PC-9 (cell line): ENCODE results near the gene INPP5A. TPM values are rescaled to one million over a fixed set of nuclear protein-coding genes. Genes with fewer than 3 reads are reported as not detected.
"Not testable (repeated sequence)": the region's sequence is repeated elsewhere in the genome, so short reads cannot be mapped to it uniquely, and the experiment has no call there.

Experiments used
- BruUV-seq: library from RNA; stranded (reverse); fragments of 400-500 nt; replicated peaks from 2 replicates; lab custom pipeline; 2021; lab: Mats Ljungman, UMichigan
- CTCF ChIA-PET: fragments of 300-600 bp; sonication (Branson Sonifier 250); formaldehyde crosslinking; loops from one replicate; lab custom pipeline; 2022; ENCODE audit warnings: antibody characterized with exemption; lab: Charles Lee
- POLR2A ChIA-PET: fragments of 300-600 bp; sonication (Branson Sonifier 250); formaldehyde crosslinking; loops from one replicate; lab custom pipeline; 2022; ENCODE audit warnings: antibody characterized with exemption; ENCODE audit not compliant: unreplicated experiment; lab: Charles Lee
- DNase-seq, 2 experiments: peaks; one replicate each; pipeline versions ENCODE4 v3.0.0 to v3.0.0-alpha.2; 2015 to 2022; ENCODE audit warnings: mixed read lengths in 1 of 2
- H2AFZ ChIP-seq: fragments of 200-600 bp; sonication (generic); 2 replicates; pipeline ENCODE4 v1.8.1; 2017; ENCODE audit warnings: antibody characterized with exemption
- H3F3A ChIP-seq: fragments of 200-600 bp; sonication (generic); 2 replicates; pipeline ENCODE4 v1.8.1; 2017; ENCODE audit warnings: antibody characterized with exemption, mild to moderate bottlenecking, low read depth; ENCODE audit not compliant: insufficient read depth
- H3K27ac ChIP-seq: fragments of 200-600 bp; sonication (generic); 2 replicates; pipeline ENCODE4 v1.6.1; 2016; ENCODE audit warnings: mixed run types
- H3K27me3 ChIP-seq: fragments of 200-600 bp; sonication (generic); 2 replicates; pipeline ENCODE4 v1.6.1; 2016; ENCODE audit warnings: low read depth, mixed run types; ENCODE audit not compliant: insufficient read depth
- H3K36me3 ChIP-seq: fragments of 200-600 bp; sonication (generic); 2 replicates; pipeline ENCODE4 v1.6.1; 2016; ENCODE audit warnings: low read depth, mixed run types
- H3K4me1 ChIP-seq: fragments of 200-600 bp; sonication (generic); replicated peaks from 2 replicates; pipeline ENCODE4 v1.6.1; 2016; ENCODE audit warnings: mixed run types; ENCODE audit not compliant: insufficient read depth
- H3K4me2 ChIP-seq: fragments of 200-600 bp; sonication (generic); 2 replicates; pipeline ENCODE4 v1.6.1; 2017; ENCODE audit warnings: mixed run types
- H3K4me3 ChIP-seq: fragments of 200-600 bp; sonication (generic); 2 replicates; pipeline ENCODE4 v1.6.1; 2016; ENCODE audit warnings: mixed run types
- H3K79me2 ChIP-seq: fragments of 200-600 bp; sonication (generic); 2 replicates; pipeline ENCODE4 v1.6.1; 2017; ENCODE audit warnings: low read depth, mixed run types
- H3K9me2 ChIP-seq: fragments of 200-600 bp; sonication (generic); 2 replicates; pipeline ENCODE4 v1.8.1; 2017; ENCODE audit warnings: mild to moderate bottlenecking; ENCODE audit not compliant: insufficient read depth
- H3K9me3 ChIP-seq: fragments of 200-600 bp; sonication (generic); 2 replicates; pipeline ENCODE4 v1.8.1; 2016; ENCODE audit warnings: low read depth; ENCODE audit not compliant: insufficient read depth
- H4K20me1 ChIP-seq: fragments of 200-600 bp; sonication (generic); 2 replicates; pipeline ENCODE4 v1.8.1; 2017; ENCODE audit not compliant: insufficient read depth
- CTCF ChIP-seq: fragments of 200-600 bp; sonication (generic); conservative IDR thresholded peaks from 2 replicates; pipeline ENCODE4 v1.6.1; 2017; ENCODE audit warnings: mixed run types, antibody characterized with exemption, mild to moderate bottlenecking, moderate library complexity
- EZH2 ChIP-seq: fragments of 200-600 bp; sonication (generic); IDR thresholded peaks from 2 replicates; pipeline ENCODE4 v1.8.0; 2017; ENCODE audit warnings: antibody characterized with exemption, low read depth
- intact Hi-C: fragments of 100-400 bp; cut with micrococcal nuclease; formaldehyde crosslinking; loops from one replicate; pipeline ENCODE4 v1.10.0; 2022; ENCODE audit not compliant: unreplicated experiment
- total RNA-seq: library from RNA; stranded (reverse); gene quantifications from 2 replicates; pipeline ENCODE4 v1.2.3, GENCODE V29; 2021

Gene INPP5A
- total RNA-seq, 1 experiment from 2014 or later = 18.4 TPM

- POLR2A ChIA-PET = no interaction called here
- Histone ChIP-seq H3K4me3 (no peak overlapping the region), H3K27ac (no peak overlapping the region), H3K4me2 (no peak overlapping the region), H3F3A (no peaks in the 10 kb centered on the region), H3K36me3 (no peaks in the 10 kb centered on the region), H3K9me3 (no peaks in the 10 kb centered on the region), H3K27me3 (no peaks in the 10 kb centered on the region), H3K4me1 (no peaks in the 10 kb centered on the region), H4K20me1 (no peaks in the 10 kb centered on the region), H2AFZ (no peak overlapping the region), H3K79me2 (no peaks in the 10 kb centered on the region), H3K9me2 (no peaks in the 10 kb centered on the region)
- BruUV-seq = no TSS peak
- DNase-seq = no peak
- intact Hi-C loops = no loop called here
- TF ChIP-seq CTCF (no peak), EZH2 (no peak)
- CTCF ChIA-PET = no interaction called here
Observed at GRCh38 chr10:132489704-132490534, 47.7 kb upstream of the INPP5A start.

- H3K27ac ChIP-seq, H3K36me3 ChIP-seq, CTCF ChIA-PET, H3K27me3 ChIP-seq, H3K9me2 ChIP-seq, POLR2A ChIA-PET, H3K4me2 ChIP-seq, H3K4me3 ChIP-seq, H3F3A ChIP-seq, H3K4me1 ChIP-seq, BruUV-seq, DNase-seq, H3K79me2 ChIP-seq, H4K20me1 ChIP-seq, H2AFZ ChIP-seq, intact Hi-C loops, H3K9me3 ChIP-seq: not testable (repeated sequence)
Observed at GRCh38 chr10:132491534-132491933, 46.1 kb upstream of the INPP5A start.

GRCh38 chr10:132492323-132493025 lies 45.1 kb upstream of the INPP5A start:
- TF ChIP-seq CTCF (no peak), EZH2 (no peak)
- H3K27ac ChIP-seq = no peak overlapping the region
- 0 out of 2 replicates have a peak, but pooled peaks cover 6% of the 10 kb centered on the region for H3K27me3 ChIP-seq
- no peak overlapping the region for H2AFZ ChIP-seq
- no peaks in the 10 kb centered on the region for H3F3A ChIP-seq
- BruUV-seq = no TSS peak
- no peaks in the 10 kb centered on the region for H3K79me2 ChIP-seq
- ChIA-PET POLR2A (no interaction called here), CTCF (no interaction called here)
- H3K4me1 ChIP-seq = no peaks in the 10 kb centered on the region
- intact Hi-C loops = no loop called here
- no peak for DNase-seq
- H3K36me3 ChIP-seq = no peaks in the 10 kb centered on the region
- no peaks in the 10 kb centered on the region for H3K9me3 ChIP-seq
- no peak overlapping the region for H3K4me3 ChIP-seq
- H3K4me2 ChIP-seq = no peak overlapping the region
- no peaks in the 10 kb centered on the region for H3K9me2 ChIP-seq
- H4K20me1 ChIP-seq = no peaks in the 10 kb centered on the region
